Large intestine (tissue), 3 donors: ENCODE data around the gene ITIH3. TPM values are rescaled to one million over a fixed set of nuclear protein-coding genes. Genes with fewer than 3 reads are reported as not detected.

Experiments
- DNase-seq, 2 donors: peaks; one replicate each; pipeline versions ENCODE4 v3.0.0 to v3.0.0-alpha.2; 2013
- H3K27ac ChIP-seq: one replicate; pipeline ENCODE4 v1.5.1; 2013; ENCODE audit warnings: low read length
- H3K27me3 ChIP-seq: 2 replicates; pipeline ENCODE4 v1.6.1; 2013; ENCODE audit warnings: low read length; ENCODE audit not compliant: control insufficient read depth, insufficient read depth
- H3K36me3 ChIP-seq: 2 replicates; pipeline ENCODE4 v1.6.1; 2013; ENCODE audit warnings: low read length; ENCODE audit not compliant: control insufficient read depth, insufficient read depth
- H3K4me1 ChIP-seq: one replicate; pipeline ENCODE4 v1.6.1; 2013; ENCODE audit warnings: low read length; ENCODE audit not compliant: control insufficient read depth, insufficient read depth
- H3K4me3 ChIP-seq: one replicate; pipeline ENCODE4 v1.5.1; 2013; ENCODE audit warnings: low read length
- H3K9me3 ChIP-seq: one replicate; pipeline ENCODE4 v1.6.1; 2013; ENCODE audit warnings: mild to moderate bottlenecking, low read depth, low read length, moderate library complexity; ENCODE audit not compliant: control insufficient read depth
- WGBS: methylation state at CpG from one replicate; pipeline ENCODE4 v1.1.5; 2013; ENCODE audit warnings: low lambda C conversion rate; ENCODE audit not compliant: insufficient coverage; 5-methylcytosine and 5-hydroxymethylcytosine counted together
- polyA plus RNA-seq: library from polyadenylated mRNA; unstranded; fragments of 120-200 nt; gene quantifications from one replicate; pipeline ENCODE4 v1.2.1, GENCODE V29; 2013

ITIH3 gene
- polyA plus RNA-seq, 1 donor: 5.3 TPM

DNA sequence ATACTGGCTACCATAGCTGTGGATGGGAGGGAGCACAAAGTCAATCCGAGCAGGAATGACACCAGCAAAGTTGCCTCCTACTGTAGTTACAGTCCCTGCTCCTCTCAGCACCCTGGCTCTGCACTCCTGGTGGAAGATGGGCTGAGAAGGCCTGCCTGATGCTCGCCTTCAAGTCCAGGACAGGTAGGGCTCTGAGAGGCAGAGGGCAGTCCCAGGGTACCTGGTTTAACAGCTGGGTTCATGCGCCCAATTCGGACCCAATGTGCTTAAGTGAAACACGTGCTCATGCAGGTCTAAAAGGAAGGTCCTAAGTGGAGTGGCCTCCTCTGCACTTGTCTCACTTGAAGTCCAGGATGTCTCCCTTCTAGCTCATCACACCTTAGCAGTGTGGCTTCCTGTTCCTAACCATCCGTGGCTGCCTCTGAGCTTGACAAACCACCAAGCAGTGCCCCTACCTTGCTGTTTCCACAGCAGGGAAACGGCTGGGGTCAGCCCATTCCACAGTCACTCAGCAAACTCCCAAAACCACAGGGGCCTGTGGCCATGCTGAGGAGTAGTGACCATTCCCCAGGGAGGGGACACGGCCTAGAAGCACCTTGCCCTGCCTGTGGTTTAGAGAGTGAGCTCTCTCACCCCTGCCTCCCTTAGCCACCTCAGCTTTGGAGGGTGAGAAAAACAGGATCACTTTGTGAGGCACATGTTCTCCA lies 44.1 kb downstream of the ITIH3 start:
- no CpG with 5 or more reads among the region's 8 CpGs for WGBS
- Histone ChIP-seq H3K4me3 (no peak overlapping the region), H3K36me3 (peaks cover 11% of the 10 kb centered on the region), H3K27ac (no peak overlapping the region), H3K27me3 (no peaks in the 10 kb centered on the region), H3K9me3 (no peaks in the 10 kb centered on the region), H3K4me1 (peaks cover 3% of the 10 kb centered on the region)
- DNase-seq: no peak

DNA sequence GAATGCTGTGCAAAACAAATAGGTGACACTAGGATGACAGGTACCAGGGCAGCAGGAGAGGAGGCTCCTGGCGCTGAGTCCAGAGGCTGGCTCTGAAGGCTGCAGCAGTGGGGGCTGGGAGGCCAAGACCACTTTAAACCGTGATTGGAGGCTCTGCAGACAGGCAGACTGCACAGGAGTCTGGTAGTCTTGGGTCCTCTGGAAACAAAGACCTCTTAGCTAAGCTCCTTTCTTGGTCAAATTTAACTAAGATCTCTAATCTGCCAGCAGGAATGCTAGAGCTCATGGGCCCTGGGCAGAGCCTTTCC lies 44.6 kb downstream of the ITIH3 start:
- Histone ChIP-seq H3K27me3 (no peaks in the 10 kb centered on the region), H3K36me3 (peaks cover 11% of the 10 kb centered on the region), H3K4me1 (peaks cover 3% of the 10 kb centered on the region), H3K4me3 (no peak overlapping the region), H3K27ac (no peak overlapping the region), H3K9me3 (no peaks in the 10 kb centered on the region)
- no CpG with 5 or more reads among the region's 2 CpGs for WGBS
- no peak for DNase-seq

DNA sequence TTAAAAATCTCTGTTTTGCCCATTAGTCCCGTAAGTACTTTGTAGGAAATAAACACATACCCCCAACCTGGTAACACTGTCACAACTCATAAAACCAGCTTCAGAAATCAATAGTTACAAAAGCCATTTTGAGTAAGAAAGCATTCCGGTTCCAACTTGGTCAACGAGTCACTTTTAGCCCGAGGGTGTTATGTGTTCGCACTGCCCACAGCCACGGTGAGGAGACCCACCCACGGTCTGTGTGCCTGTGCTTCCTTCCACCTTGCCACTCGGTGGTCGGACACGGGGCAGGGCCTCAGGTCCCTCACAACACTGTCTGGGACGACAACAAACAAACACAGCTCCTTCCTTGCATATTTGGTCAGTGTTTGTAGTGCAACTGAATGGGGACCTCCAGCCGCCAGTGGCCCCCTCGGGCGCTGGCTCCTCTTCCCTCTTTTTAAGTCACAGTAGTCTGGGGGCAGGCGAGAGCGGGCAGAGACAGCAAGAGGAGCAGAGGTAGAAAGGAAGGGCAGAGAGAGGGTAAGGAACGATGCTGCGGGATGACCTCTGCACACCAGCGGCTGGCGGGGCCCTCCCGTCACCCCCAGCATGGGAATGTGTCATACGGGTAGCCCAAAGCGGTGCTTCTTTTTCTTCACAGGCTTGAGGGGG lies 45.4 kb downstream of the ITIH3 start:
- Histone ChIP-seq H3K27ac (no peak overlapping the region), H3K9me3 (no peaks in the 10 kb centered on the region), H3K4me3 (no peak overlapping the region), H3K36me3 (peaks cover 11% of the 10 kb centered on the region), H3K27me3 (no peaks in the 10 kb centered on the region), H3K4me1 (peaks cover 2% of the 10 kb centered on the region)
- no peak for DNase-seq
- WGBS: no CpG with 5 or more reads among the region's 23 CpGs

DNA sequence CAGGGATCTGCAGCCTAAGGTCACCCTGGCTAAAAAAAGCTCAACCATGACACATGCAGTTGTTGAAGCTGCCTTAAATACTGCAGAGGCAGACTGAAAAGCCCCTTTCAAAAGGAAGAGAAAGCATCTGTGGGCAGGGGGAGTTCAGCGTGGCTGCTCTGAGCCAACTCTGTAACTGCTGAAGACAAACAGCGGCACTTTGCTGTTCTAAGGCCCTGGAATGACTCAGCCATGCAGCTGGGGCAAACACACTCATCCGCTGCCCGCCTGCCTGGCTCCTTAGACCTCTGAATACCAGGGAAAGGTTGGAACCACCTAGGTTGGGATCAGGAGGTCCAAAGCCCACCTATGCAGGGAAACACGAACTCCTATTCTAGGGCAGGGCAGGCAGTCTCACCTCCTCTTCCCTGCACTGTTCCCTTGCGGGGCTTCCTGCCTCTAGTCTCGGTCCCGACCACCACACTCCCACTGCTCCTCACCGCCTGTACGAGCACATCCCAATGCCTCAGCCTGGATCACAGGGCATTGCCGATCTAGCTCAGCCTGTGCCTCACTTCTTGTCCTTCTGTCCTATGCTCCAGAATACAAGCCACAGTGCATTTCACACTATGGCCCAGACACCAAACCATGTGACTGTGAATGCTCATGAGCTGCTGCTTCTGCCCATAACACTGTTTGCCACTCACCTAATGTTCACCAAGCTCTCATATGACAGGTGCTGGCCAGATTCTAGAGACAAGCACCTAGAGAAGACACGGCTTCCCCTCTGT lies 46.8 kb downstream of the ITIH3 start:
- 100% methylated on average over 3 of the region's 12 CpGs for WGBS

DNA sequence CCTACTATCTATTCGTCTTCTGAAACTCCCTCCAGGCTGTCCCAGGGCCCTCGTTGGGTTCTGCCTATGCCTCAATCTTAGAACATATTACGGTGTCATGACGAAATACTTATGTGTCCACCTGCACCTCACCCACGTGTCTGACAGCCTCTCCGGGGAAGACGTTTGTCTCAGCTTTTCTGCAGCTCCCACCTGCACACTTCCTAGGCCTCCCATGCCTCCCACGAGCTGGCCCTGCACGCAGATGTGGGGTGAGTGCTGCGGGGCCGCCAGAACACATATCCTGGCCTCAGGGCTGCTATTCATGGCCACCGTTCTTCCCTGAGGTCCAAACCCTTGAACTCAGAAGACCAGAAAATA lies 47.4 kb downstream of the ITIH3 start:
- Histone ChIP-seq H3K4me1 (no peaks in the 10 kb centered on the region), H3K4me3 (no peak overlapping the region), H3K36me3 (peaks cover 11% of the 10 kb centered on the region), H3K27ac (no peak overlapping the region), H3K27me3 (no peaks in the 10 kb centered on the region), H3K9me3 (no peaks in the 10 kb centered on the region)
- no CpG with 5 or more reads among the region's 12 CpGs for WGBS
- DNase-seq: no peak

More for the DNA sequence above, 46.8 kb downstream of the ITIH3 start:
- Histone ChIP-seq H3K36me3 (peaks cover 11% of the 10 kb centered on the region), H3K27me3 (no peaks in the 10 kb centered on the region), H3K4me1 (no peaks in the 10 kb centered on the region), H3K27ac (no peak overlapping the region), H3K4me3 (no peak overlapping the region), H3K9me3 (no peaks in the 10 kb centered on the region)
- DNase-seq: no peak

DNA sequence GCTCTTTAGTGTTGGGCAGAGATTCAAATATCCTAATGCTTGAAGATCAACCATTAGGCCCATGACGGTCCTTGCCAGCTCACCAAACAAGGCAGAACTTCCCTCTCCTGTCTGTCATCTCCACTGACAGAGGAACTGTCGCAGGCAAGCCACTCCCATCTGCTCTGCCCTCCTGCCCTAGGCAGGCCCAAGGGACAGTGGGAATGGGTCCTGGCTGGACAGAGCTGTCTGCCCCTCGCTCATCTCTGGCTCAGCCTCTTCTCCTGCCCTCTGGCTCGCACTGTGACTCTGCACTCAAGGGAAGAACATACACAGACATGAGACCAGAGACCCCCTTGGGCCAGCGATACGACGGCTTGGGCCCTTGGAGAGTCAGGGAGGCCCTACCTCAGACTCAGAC lies 47.8 kb downstream of the ITIH3 start:
- peaks cover 14% of the 10 kb centered on the region for H3K36me3 ChIP-seq
- H3K4me1 ChIP-seq: no peaks in the 10 kb centered on the region
- H3K4me3 ChIP-seq: no peak overlapping the region
- no peak overlapping the region for H3K27ac ChIP-seq
- H3K27me3 ChIP-seq: no peaks in the 10 kb centered on the region
- WGBS: no CpG with 5 or more reads among the region's 7 CpGs
- H3K9me3 ChIP-seq: no peaks in the 10 kb centered on the region
- DNase-seq: no peak

DNA sequence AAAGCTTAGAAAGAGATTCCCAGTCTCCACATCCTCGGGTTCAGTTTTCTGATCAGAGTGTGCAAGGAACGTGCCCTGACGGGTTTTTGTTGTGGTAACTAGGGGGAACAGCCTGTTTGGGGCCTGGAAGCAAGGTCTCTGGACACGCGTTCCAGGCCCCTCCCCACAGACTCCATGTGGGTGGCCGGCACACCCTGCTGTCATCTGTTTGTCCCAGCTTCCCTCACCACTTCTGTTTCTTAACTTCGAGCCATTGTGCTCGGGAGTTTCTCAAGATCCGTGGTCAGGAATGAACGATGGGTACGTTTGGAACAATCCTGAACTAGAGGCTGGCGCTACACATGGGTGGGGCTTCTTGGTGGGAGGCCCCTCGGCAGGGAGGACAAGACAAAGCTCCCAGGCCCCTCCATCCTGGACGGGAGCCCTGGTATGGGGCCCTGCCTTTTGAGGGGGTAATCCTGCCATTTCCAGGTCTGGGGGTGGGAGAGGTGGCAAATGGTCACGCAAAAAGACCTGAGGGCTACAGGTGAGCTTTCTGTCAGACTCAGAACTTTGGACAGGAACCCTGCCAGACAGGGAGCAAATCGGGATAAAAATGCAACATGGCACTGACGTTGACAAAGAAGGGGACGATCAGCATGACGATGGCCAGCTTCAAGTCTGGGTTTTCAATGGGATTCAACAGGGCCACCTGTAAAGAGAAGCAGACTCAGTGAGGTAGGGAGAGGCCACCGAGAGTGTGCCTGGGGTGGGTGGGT lies 48.7 kb downstream of the ITIH3 start:
- no peak overlapping the region for H3K27ac ChIP-seq
- H3K27me3 ChIP-seq: no peaks in the 10 kb centered on the region
- H3K9me3 ChIP-seq: no peaks in the 10 kb centered on the region
- H3K36me3 ChIP-seq: peaks cover 21% of the 10 kb centered on the region
- H3K4me1 ChIP-seq: no peaks in the 10 kb centered on the region
- no peak for DNase-seq
- H3K4me3 ChIP-seq: no peak overlapping the region
- 88% methylated on average over 3 of the region's 20 CpGs for WGBS

DNA sequence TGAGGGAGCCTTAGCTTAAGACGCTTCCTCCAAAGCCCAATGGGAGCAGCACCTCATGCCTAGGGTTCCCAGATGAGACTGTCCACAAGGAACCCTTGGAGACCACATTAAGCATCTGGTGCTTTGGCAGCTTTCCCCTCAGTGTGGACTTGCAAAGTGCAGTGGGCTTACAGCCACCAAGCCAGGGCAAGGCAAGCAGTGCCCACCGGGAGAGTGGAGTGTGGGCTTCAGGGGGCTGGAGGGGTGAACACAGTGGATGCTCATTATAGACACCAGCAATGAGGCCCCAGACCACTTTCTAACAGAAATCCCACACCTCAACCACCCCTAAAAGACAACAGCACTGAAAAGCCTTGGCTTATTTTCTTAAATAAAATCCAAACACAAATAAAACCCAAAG lies 49.3 kb downstream of the ITIH3 start:
- no CpG with 5 or more reads among the region's 2 CpGs for WGBS
- Histone ChIP-seq H3K4me1 (no peaks in the 10 kb centered on the region), H3K27ac (no peak overlapping the region), H3K27me3 (no peaks in the 10 kb centered on the region), H3K4me3 (no peak overlapping the region), H3K9me3 (no peaks in the 10 kb centered on the region), H3K36me3 (peaks cover 26% of the 10 kb centered on the region)
- no peak for DNase-seq

DNA sequence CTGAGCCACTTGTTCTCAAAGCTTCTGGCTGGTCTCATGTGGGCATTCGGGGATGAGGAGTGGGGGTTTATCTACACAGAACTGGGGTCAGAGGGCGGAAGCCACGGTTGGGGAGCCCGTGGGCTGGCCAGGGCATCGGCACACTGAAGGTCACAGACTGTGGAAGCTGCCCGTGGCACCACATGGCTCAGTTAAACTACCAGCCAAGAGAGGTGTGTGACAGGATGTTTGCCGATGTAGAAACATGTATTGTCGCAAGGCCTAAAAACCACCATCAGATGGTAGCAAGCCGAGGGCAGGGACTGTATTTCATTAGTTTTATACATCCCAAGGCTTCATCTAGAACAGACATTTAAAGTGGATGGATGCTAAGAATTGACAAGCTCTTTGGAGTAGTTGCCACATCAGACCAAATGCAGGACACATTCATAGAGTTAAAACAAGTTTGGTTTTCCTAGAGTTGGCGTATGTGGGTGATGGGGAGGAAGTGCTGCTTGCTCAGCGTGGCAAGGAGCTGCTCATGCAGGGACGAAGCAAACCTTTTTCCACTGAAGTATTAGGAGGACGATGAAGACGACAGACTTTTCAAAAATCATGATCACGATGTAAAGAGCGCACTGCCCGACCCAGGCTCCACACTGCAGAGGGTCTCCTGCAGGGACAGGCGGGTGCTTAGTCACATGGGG lies 49.8 kb downstream of the ITIH3 start:
- Histone ChIP-seq H3K4me3 (no peak overlapping the region), H3K36me3 (peaks cover 27% of the 10 kb centered on the region)
- DNase-seq: no peak

DNA sequence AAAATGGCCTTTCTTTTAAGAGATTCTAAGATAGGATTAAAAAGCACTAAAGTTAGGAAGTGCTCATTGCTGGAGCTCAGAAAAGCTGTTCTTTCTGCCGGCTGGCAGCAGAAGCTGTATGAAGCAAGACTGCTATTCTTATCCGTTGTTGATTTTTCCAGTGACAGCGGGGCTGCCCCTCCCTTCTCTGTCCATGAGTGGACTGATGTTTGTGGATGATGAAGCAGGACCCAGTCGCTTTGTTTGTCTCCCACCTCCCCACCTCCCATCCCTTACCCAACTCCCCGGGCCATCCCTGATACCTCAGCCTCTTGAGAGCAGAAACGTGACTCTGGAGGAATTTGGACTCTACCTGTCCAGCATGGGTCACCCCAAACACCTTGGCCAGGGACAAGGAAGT lies 50.6 kb downstream of the ITIH3 start:
- no peaks in the 10 kb centered on the region for H3K4me1 ChIP-seq
- no peak overlapping the region for H3K4me3 ChIP-seq
- no peaks in the 10 kb centered on the region for H3K9me3 ChIP-seq
- no peaks in the 10 kb centered on the region for H3K27me3 ChIP-seq
- no peak overlapping the region for H3K27ac ChIP-seq
- DNase-seq: peak in 1 of 2 donors; percentile 22
- no CpG with 5 or more reads among the region's 6 CpGs for WGBS
- peaks cover 31% of the 10 kb centered on the region for H3K36me3 ChIP-seq

More for the DNA sequence above, 49.8 kb downstream of the ITIH3 start:
- no peaks in the 10 kb centered on the region for H3K9me3 ChIP-seq
- H3K4me1 ChIP-seq: no peaks in the 10 kb centered on the region
- no peaks in the 10 kb centered on the region for H3K27me3 ChIP-seq
- no CpG with 5 or more reads among the region's 18 CpGs for WGBS
- H3K27ac ChIP-seq: no peak overlapping the region
